Activated naive CD4-positive, alpha-beta T cell treated with anti-CD3 and anti-CD28 coated beads, Interleukin-2, amount 50 U/mL, for 24 hours (primary cell): ENCODE measurements around the gene HSBP1L1.

Experiments used
- H3K27ac Mint-ChIP-seq: one replicate; pipeline ENCODE4 v1.8.0; 2021; ENCODE audit warnings: mild to moderate bottlenecking, mixed read lengths
- H3K27me3 Mint-ChIP-seq: one replicate; pipeline ENCODE4 v1.8.0; 2021; ENCODE audit warnings: mixed read lengths
- H3K36me3 Mint-ChIP-seq: one replicate; pipeline ENCODE4 v1.8.0; 2021; ENCODE audit warnings: mixed read lengths
- H3K4me1 Mint-ChIP-seq: one replicate; pipeline ENCODE4 v1.8.0; 2021; ENCODE audit warnings: mixed read lengths
- H3K4me3 Mint-ChIP-seq: one replicate; pipeline ENCODE4 v1.8.0; 2021; ENCODE audit warnings: mild to moderate bottlenecking, mixed read lengths
- H3K9me3 Mint-ChIP-seq: one replicate; pipeline ENCODE4 v1.8.0; 2021; ENCODE audit warnings: mixed read lengths

HSBP1L1 gene

GRCh38 chr18:79938196-79938595 is 26.2 kb upstream of the HSBP1L1 start:
- peaks cover 1% of the 10 kb centered on the region for H3K9me3 Mint-ChIP-seq
- H3K4me1 Mint-ChIP-seq = peaks cover 18% of the 10 kb centered on the region
- H3K4me3 Mint-ChIP-seq = no peak overlapping the region
- H3K27me3 Mint-ChIP-seq = no peaks in the 10 kb centered on the region
- peaks cover 57% of the 10 kb centered on the region for H3K36me3 Mint-ChIP-seq
- no peak overlapping the region for H3K27ac Mint-ChIP-seq

- Mint-ChIP-seq H3K9me3 (no peaks in the 10 kb centered on the region), H3K36me3 (peaks cover 49% of the 10 kb centered on the region), H3K27ac (no peak overlapping the region), H3K4me3 (no peak overlapping the region), H3K27me3 (no peaks in the 10 kb centered on the region), H3K4me1 (peaks cover 20% of the 10 kb centered on the region)
These were observed 25.3 kb upstream of the HSBP1L1 start for GRCh38 chr18:79939096-79939495.

- Mint-ChIP-seq H3K4me1 (peaks cover 32% of the 10 kb centered on the region), H3K4me3 (no peak overlapping the region), H3K36me3 (peaks cover 42% of the 10 kb centered on the region), H3K27me3 (no peaks in the 10 kb centered on the region), H3K27ac (peak overlapping the region; percentile 72), H3K9me3 (no peaks in the 10 kb centered on the region)
These were observed 24.2 kb upstream of the HSBP1L1 start for GRCh38 chr18:79940126-79940813.

GRCh38 chr18:79940814-79941472 is 23.5 kb upstream of the HSBP1L1 start:
- no peaks in the 10 kb centered on the region for H3K27me3 Mint-ChIP-seq
- H3K27ac Mint-ChIP-seq = no peak overlapping the region
- H3K4me3 Mint-ChIP-seq = no peak overlapping the region

GRCh38 chr18:79941473-79942119 is 22.8 kb upstream of the HSBP1L1 start:
- Mint-ChIP-seq H3K27me3 (no peaks in the 10 kb centered on the region), H3K27ac (no peak overlapping the region), H3K4me3 (no peak overlapping the region), H3K9me3 (no peaks in the 10 kb centered on the region), H3K36me3 (peaks cover 29% of the 10 kb centered on the region), H3K4me1 (peaks cover 42% of the 10 kb centered on the region)

More at GRCh38 chr18:79940814-79941472, 23.5 kb upstream of the HSBP1L1 start:
- Mint-ChIP-seq H3K9me3 (no peaks in the 10 kb centered on the region), H3K4me1 (peaks cover 37% of the 10 kb centered on the region), H3K36me3 (peaks cover 35% of the 10 kb centered on the region)

GRCh38 chr18:79942211-79942610 is 22.2 kb upstream of the HSBP1L1 start:
- Mint-ChIP-seq H3K27ac (no peak overlapping the region), H3K27me3 (no peaks in the 10 kb centered on the region), H3K4me1 (peaks cover 42% of the 10 kb centered on the region), H3K9me3 (no peaks in the 10 kb centered on the region), H3K36me3 (peaks cover 24% of the 10 kb centered on the region), H3K4me3 (no peak overlapping the region)

- H3K4me1 Mint-ChIP-seq = peaks cover 46% of the 10 kb centered on the region
- peaks cover 17% of the 10 kb centered on the region for H3K36me3 Mint-ChIP-seq
- no peaks in the 10 kb centered on the region for H3K9me3 Mint-ChIP-seq
- peak overlapping the region; percentile 11 for H3K4me3 Mint-ChIP-seq
- no peaks in the 10 kb centered on the region for H3K27me3 Mint-ChIP-seq
- H3K27ac Mint-ChIP-seq = peak overlapping the region; percentile 17
These were observed 21.4 kb upstream of the HSBP1L1 start for GRCh38 chr18:79942786-79943607.

- H3K36me3 Mint-ChIP-seq = peaks cover 13% of the 10 kb centered on the region
- no peaks in the 10 kb centered on the region for H3K9me3 Mint-ChIP-seq
- no peaks in the 10 kb centered on the region for H3K27me3 Mint-ChIP-seq
- H3K4me3 Mint-ChIP-seq = no peak overlapping the region
- H3K4me1 Mint-ChIP-seq = peaks cover 53% of the 10 kb centered on the region
- H3K27ac Mint-ChIP-seq = no peak overlapping the region
These were observed 20.8 kb upstream of the HSBP1L1 start for GRCh38 chr18:79943608-79944125.

- Mint-ChIP-seq H3K27ac (no peak overlapping the region), H3K9me3 (no peaks in the 10 kb centered on the region), H3K4me3 (no peak overlapping the region), H3K36me3 (peaks cover 10% of the 10 kb centered on the region), H3K4me1 (peaks cover 54% of the 10 kb centered on the region), H3K27me3 (no peaks in the 10 kb centered on the region)
These were observed 20.2 kb upstream of the HSBP1L1 start for GRCh38 chr18:79944126-79944731.

GRCh38 chr18:79944746-79945117 is 19.7 kb upstream of the HSBP1L1 start:
- Mint-ChIP-seq H3K27ac (no peak overlapping the region), H3K4me3 (no peak overlapping the region), H3K27me3 (no peaks in the 10 kb centered on the region), H3K9me3 (no peaks in the 10 kb centered on the region), H3K36me3 (peaks cover 7% of the 10 kb centered on the region), H3K4me1 (peaks cover 57% of the 10 kb centered on the region)

GRCh38 chr18:79945118-79946042 is 19.1 kb upstream of the HSBP1L1 start:
- no peak overlapping the region for H3K27ac Mint-ChIP-seq
- H3K9me3 Mint-ChIP-seq = no peaks in the 10 kb centered on the region
- no peak overlapping the region for H3K4me3 Mint-ChIP-seq
- peaks cover 4% of the 10 kb centered on the region for H3K36me3 Mint-ChIP-seq
- H3K4me1 Mint-ChIP-seq = peaks cover 59% of the 10 kb centered on the region
- H3K27me3 Mint-ChIP-seq = no peaks in the 10 kb centered on the region

- peak overlapping the region; percentile 51 for H3K4me3 Mint-ChIP-seq
- H3K9me3 Mint-ChIP-seq = no peaks in the 10 kb centered on the region
- no peak overlapping the region for H3K27ac Mint-ChIP-seq
- peaks cover 58% of the 10 kb centered on the region for H3K4me1 Mint-ChIP-seq
- peaks cover 4% of the 10 kb centered on the region for H3K36me3 Mint-ChIP-seq
- H3K27me3 Mint-ChIP-seq = no peaks in the 10 kb centered on the region
These were observed 17.2 kb upstream of the HSBP1L1 start for GRCh38 chr18:79947054-79947755.

GRCh38 chr18:79947881-79948610 is 16.4 kb upstream of the HSBP1L1 start:
- Mint-ChIP-seq H3K4me1 (peaks cover 54% of the 10 kb centered on the region), H3K36me3 (peaks cover 4% of the 10 kb centered on the region), H3K4me3 (peak overlapping the region; percentile 19), H3K27me3 (no peaks in the 10 kb centered on the region), H3K9me3 (no peaks in the 10 kb centered on the region), H3K27ac (peak overlapping the region; percentile 76)
